HCT116 (cell line): ENCODE data around the gene SOX6. TPM values are rescaled to one million over a fixed set of nuclear protein-coding genes. Genes with fewer than 3 reads are reported as not detected.

Experiments used
- ATAC-seq: fragments of 200-7000 bp; cut with Tn5 transposase; 2 replicates; pipeline ENCODE4 v1.9.1; 2020; ENCODE audit warnings: mild to moderate bottlenecking, moderate library complexity
- BruUV-seq: library from RNA; stranded (reverse); fragments of 400-500 nt; replicated peaks from 2 replicates; lab custom pipeline; 2021; lab: Mats Ljungman, UMichigan
- CTCF ChIA-PET: fragments of 300-600 bp; sonication (Branson Sonifier 250); formaldehyde crosslinking; loops from one replicate; lab custom pipeline; 2021; ENCODE audit warnings: antibody characterized with exemption; lab: Charles Lee
- POLR2A ChIA-PET: fragments of 300-600, 350-600 bp; sonication (Branson Sonifier 250); formaldehyde crosslinking; loops from one replicate; lab custom pipeline; 2021; ENCODE audit warnings: antibody characterized with exemption; lab: Charles Lee
- RAD21 ChIA-PET, 2 experiments: fragments of 300-600 bp; sonication (Branson Sonifier 250); formaldehyde crosslinking; loops; one replicate each; lab custom pipeline; 2023; ENCODE audit warnings: low total read pairs in 2 of 2; ENCODE audit not compliant: uncharacterized antibody in 2 of 2, unreplicated experiment in 2 of 2, low non-redundant PET in 1 of 2; lab: Charles Lee
- DNase-seq: peaks from one replicate; pipeline ENCODE4 v3.0.0-alpha.2; 2010; ENCODE audit warnings: low read depth, low spot score
- H2AFZ ChIP-seq: fragments of 200-600 bp; shearing (Covaris generic), sonication (generic); 2 replicates; pipeline ENCODE4 v1.6.1; 2017; ENCODE audit warnings: low read depth, mixed run types, mixed read lengths, antibody characterized with exemption, low read length; ENCODE audit not compliant: poor library complexity, severe bottlenecking
- H3K27ac ChIP-seq: 2 replicates; pipeline ENCODE4 v1.5.1; 2012; ENCODE audit warnings: low read depth, low read length
- H3K27me3 ChIP-seq: fragments of 200-600 bp; sonication (generic); 2 replicates; pipeline ENCODE4 v1.6.1; 2016; ENCODE audit warnings: mixed run types, low read length, mixed read lengths; ENCODE audit not compliant: insufficient read depth
- H3K36me3 ChIP-seq, 2 experiments: fragments of 200-500 bp in 1 of 2; fragments of 200-600 bp in 1 of 2; sonication (Bioruptor generic) in 1 of 2; sonication (generic) in 1 of 2; 2 replicates each; pipeline versions ENCODE4 v1.5.1 to v1.6.1; 2014 to 2016; ENCODE audit warnings: low read length in 2 of 2, inconsistent platforms in 1 of 2, mixed read lengths in 1 of 2, mixed run types in 1 of 2; ENCODE audit not compliant: insufficient read depth in 2 of 2, control insufficient read depth in 1 of 2
- H3K4me1 ChIP-seq, 2 experiments: fragments of 200-600 bp in 1 of 2; sonication (generic) in 1 of 2; 2 replicates each; pipeline versions ENCODE4 v1.5.1 to v1.6.1; 2012 to 2017; ENCODE audit warnings: low read length in 2 of 2, inconsistent platforms in 1 of 2, mild to moderate bottlenecking in 1 of 2, mixed read lengths in 1 of 2, mixed run types in 1 of 2, moderate library complexity in 1 of 2; ENCODE audit not compliant: insufficient read depth in 2 of 2, control insufficient read depth in 1 of 2
- H3K4me2 ChIP-seq: fragments of 200-600 bp; sonication (generic); 2 replicates; pipeline ENCODE4 v1.6.1; 2017; ENCODE audit warnings: mixed run types, low read length, mixed read lengths
- H3K4me3 ChIP-seq, 2 experiments: fragments of 200-600 bp in 1 of 2; sonication (generic) in 1 of 2; replicated peaks in 1 of 2; 2 replicates each; pipeline ENCODE4 v1.5.1; 2011 to 2016; ENCODE audit warnings: low read length in 2 of 2, control low read depth in 1 of 2, low read depth in 1 of 2, mild to moderate bottlenecking in 1 of 2, mixed read lengths in 1 of 2, mixed run types in 1 of 2
- H3K79me2 ChIP-seq: fragments of 200-600 bp; sonication (generic); 2 replicates; pipeline ENCODE4 v1.6.1; 2017; ENCODE audit warnings: mild to moderate bottlenecking, mixed run types, low read length, moderate library complexity, mixed read lengths; ENCODE audit not compliant: insufficient read depth
- H3K9ac ChIP-seq: fragments of 200-600 bp; sonication (generic); 2 replicates; pipeline ENCODE4 v1.6.1; 2016; ENCODE audit warnings: low read length, mixed read lengths
- H3K9me2 ChIP-seq: fragments of 200-600 bp; sonication (generic), shearing (Covaris generic); 2 replicates; pipeline ENCODE4 v1.6.1; 2017; ENCODE audit warnings: mixed run types, mild to moderate bottlenecking, moderate library complexity; ENCODE audit not compliant: insufficient read depth
- H3K9me3 ChIP-seq, 2 experiments: fragments of 200-500 bp in 1 of 2; fragments of 200-600 bp in 1 of 2; sonication (Bioruptor generic) in 1 of 2; sonication (generic) in 1 of 2; 2 replicates each; pipeline ENCODE4 v1.6.1; 2014 to 2017; ENCODE audit warnings: low read length in 2 of 2, mixed read lengths in 2 of 2, inconsistent platforms in 1 of 2, low read depth in 1 of 2, mild to moderate bottlenecking in 1 of 2, mixed run types in 1 of 2, moderate library complexity in 1 of 2; ENCODE audit not compliant: control insufficient read depth in 1 of 2, insufficient read depth in 1 of 2
- H4K20me1 ChIP-seq: fragments of 200-600 bp; sonication (generic), shearing (Covaris generic); 2 replicates; pipeline ENCODE4 v1.6.1; 2017; ENCODE audit warnings: mixed run types, mild to moderate bottlenecking, moderate library complexity; ENCODE audit not compliant: insufficient read depth
- intact Hi-C: fragments of 100-400 bp; cut with micrococcal nuclease; formaldehyde crosslinking; loops from 2 replicates; pipeline ENCODE4 v1.10.0; 2022
- total RNA-seq: library from RNA; stranded (reverse); gene quantifications from one replicate; pipeline ENCODE4 v1.2.1, GENCODE V29; 2021; ENCODE audit not compliant: unreplicated experiment
- TF ChIP-seq, protein P1 (sequence below): IDR thresholded peaks from 2 replicates; pipeline ENCODE4 v1.6.1; 2011; ENCODE audit warnings: mild to moderate bottlenecking, low read length, moderate library complexity; ENCODE audit not compliant: insufficient replicate concordance; ENCODE audit errors: extremely low read depth
- TF ChIP-seq, protein P2 (sequence below): IDR thresholded peaks from 2 replicates; pipeline ENCODE4 v1.6.1; 2012; ENCODE audit warnings: low read depth

The SOX6 gene
- total RNA-seq, 1 experiment from 2014 or later = 0.81 TPM

DNA sequence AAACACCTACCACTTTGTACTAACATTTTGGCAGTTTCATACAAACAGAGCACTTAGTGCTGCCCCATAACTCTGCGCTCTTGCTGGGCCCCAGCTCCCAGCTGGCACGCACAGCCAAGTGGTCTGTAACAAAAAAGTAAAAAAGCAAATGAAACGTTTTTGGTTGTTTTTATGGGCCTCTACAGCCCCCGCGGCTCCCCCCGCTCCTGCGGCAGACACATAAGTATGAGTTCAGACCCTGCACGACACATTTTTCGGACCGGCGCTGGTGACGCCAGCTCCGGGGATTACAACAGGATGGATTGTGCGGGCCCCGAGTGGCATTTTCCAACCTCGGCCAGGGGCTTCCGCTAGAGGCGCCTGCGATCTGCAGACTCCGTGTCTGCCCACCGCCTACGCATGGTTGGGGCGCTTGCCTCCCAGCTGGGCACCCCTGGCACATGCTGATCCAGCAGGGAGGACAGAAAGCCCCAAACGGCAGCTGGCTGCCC is 418.2 kb downstream of the SOX6 start:
- Histone ChIP-seq H3K9ac (no peak overlapping the region), H3K79me2 (no peaks in the 10 kb centered on the region), H3K27me3 (peaks cover 12% of the 10 kb centered on the region; the same call in 1 of the 2 replicates), H2AFZ (no peak overlapping the region), H3K27ac (no peak overlapping the region), H3K4me3 (no peak overlapping the region), H4K20me1 (no peaks in the 10 kb centered on the region), H3K4me1 (no peaks in the 10 kb centered on the region), H3K9me2 (no peaks in the 10 kb centered on the region), H3K4me2 (no peak overlapping the region), H3K9me3 (no peaks in the 10 kb centered on the region), H3K36me3 (no peaks in the 10 kb centered on the region)
- ChIA-PET CTCF (interaction anchor here (1.3 kb wide), 1 partner anchor 51 kb away, joined by 7 read pairs; no protein-coding TSS in a partner anchor), RAD21 (interaction anchor here in 1 of 2 experiments (0.6 kb wide), 1 partner anchor 28 kb away, joined by 3 read pairs; no protein-coding TSS in a partner anchor), POLR2A (no interaction called here)
- intact Hi-C loops = no loop called here
- DNase-seq = no peak
- TF ChIP-seq, protein P1, sequence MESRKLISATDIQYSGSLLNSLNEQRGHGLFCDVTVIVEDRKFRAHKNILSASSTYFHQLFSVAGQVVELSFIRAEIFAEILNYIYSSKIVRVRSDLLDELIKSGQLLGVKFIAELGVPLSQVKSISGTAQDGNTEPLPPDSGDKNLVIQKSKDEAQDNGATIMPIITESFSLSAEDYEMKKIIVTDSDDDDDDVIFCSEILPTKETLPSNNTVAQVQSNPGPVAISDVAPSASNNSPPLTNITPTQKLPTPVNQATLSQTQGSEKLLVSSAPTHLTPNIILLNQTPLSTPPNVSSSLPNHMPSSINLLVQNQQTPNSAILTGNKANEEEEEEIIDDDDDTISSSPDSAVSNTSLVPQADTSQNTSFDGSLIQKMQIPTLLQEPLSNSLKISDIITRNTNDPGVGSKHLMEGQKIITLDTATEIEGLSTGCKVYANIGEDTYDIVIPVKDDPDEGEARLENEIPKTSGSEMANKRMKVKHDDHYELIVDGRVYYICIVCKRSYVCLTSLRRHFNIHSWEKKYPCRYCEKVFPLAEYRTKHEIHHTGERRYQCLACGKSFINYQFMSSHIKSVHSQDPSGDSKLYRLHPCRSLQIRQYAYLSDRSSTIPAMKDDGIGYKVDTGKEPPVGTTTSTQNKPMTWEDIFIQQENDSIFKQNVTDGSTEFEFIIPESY = no peak
- TF ChIP-seq, protein P2, sequence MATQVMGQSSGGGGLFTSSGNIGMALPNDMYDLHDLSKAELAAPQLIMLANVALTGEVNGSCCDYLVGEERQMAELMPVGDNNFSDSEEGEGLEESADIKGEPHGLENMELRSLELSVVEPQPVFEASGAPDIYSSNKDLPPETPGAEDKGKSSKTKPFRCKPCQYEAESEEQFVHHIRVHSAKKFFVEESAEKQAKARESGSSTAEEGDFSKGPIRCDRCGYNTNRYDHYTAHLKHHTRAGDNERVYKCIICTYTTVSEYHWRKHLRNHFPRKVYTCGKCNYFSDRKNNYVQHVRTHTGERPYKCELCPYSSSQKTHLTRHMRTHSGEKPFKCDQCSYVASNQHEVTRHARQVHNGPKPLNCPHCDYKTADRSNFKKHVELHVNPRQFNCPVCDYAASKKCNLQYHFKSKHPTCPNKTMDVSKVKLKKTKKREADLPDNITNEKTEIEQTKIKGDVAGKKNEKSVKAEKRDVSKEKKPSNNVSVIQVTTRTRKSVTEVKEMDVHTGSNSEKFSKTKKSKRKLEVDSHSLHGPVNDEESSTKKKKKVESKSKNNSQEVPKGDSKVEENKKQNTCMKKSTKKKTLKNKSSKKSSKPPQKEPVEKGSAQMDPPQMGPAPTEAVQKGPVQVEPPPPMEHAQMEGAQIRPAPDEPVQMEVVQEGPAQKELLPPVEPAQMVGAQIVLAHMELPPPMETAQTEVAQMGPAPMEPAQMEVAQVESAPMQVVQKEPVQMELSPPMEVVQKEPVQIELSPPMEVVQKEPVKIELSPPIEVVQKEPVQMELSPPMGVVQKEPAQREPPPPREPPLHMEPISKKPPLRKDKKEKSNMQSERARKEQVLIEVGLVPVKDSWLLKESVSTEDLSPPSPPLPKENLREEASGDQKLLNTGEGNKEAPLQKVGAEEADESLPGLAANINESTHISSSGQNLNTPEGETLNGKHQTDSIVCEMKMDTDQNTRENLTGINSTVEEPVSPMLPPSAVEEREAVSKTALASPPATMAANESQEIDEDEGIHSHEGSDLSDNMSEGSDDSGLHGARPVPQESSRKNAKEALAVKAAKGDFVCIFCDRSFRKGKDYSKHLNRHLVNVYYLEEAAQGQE = no peak
- no TSS peak for BruUV-seq
- ATAC-seq = no peak
